HEK293 (cell line): ENCODE measurements around the gene CYREN.

Source experiments
- CTCF ChIA-PET: fragments of 350-600 bp; formaldehyde crosslinking; extraction: SDS; loops from one replicate; lab custom pipeline; 2021; ENCODE audit warnings: antibody characterized with exemption; lab: Yijun Ruan, JAX
- POLR2A ChIA-PET: fragments of 300-600 bp; formaldehyde crosslinking; extraction: SDS; loops from one replicate; lab custom pipeline; 2020; ENCODE audit warnings: antibody characterized with exemption, inconsistent platforms; lab: Yijun Ruan, JAX
- H3K27ac ChIP-seq: fragments of 200-500 bp; sonication (Bioruptor generic); 2 replicates; pipeline ENCODE4 v1.5.1; 2014; ENCODE audit warnings: low read depth, low read length, control low read depth, inconsistent platforms; ENCODE audit errors: extremely low read depth
- H3K36me3 ChIP-seq, 2 experiments: fragments of 200-500 bp in 1 of 2; sonication (Bioruptor generic) in 1 of 2; 1 replicate in 1 of 2; 2 replicates in 1 of 2; pipeline ENCODE4 v1.5.1; 2014 to 2017; ENCODE audit warnings: inconsistent platforms in 2 of 2, low read length in 2 of 2; ENCODE audit not compliant: control insufficient read depth in 2 of 2, insufficient read depth in 1 of 2
- H3K4me1 ChIP-seq: fragments of 200-500 bp; sonication (Bioruptor generic); 2 replicates; pipeline ENCODE4 v1.5.1; 2014; ENCODE audit warnings: mild to moderate bottlenecking, low read length, inconsistent platforms; ENCODE audit not compliant: control insufficient read depth, insufficient read depth
- H3K4me3 ChIP-seq: 2 replicates; pipeline ENCODE4 v1.5.1; 2011; ENCODE audit warnings: low read depth, mild to moderate bottlenecking, control low read depth, low read length, moderate library complexity
- H3K9me3 ChIP-seq: fragments of 200-500 bp; sonication (Bioruptor generic); 2 replicates; pipeline ENCODE4 v1.5.1; 2014; ENCODE audit warnings: low read depth, low read length, inconsistent platforms; ENCODE audit not compliant: control insufficient read depth, insufficient read depth
- HIC1 ChIP-seq: fragments of 450-650 bp; formaldehyde crosslinking; IDR thresholded peaks from 2 replicates; pipeline ENCODE4 v1.5.1; 2016; ENCODE audit warnings: missing biosample characterization, missing genetic modification characterization
- KLF7 ChIP-seq: fragments of 450-650 bp; formaldehyde crosslinking; IDR thresholded peaks from 2 replicates; pipeline ENCODE4 v1.5.1; 2016; ENCODE audit warnings: missing biosample characterization, missing genetic modification characterization, borderline replicate concordance
- PATZ1 ChIP-seq: fragments of 450-650 bp; formaldehyde crosslinking; IDR thresholded peaks from 2 replicates; pipeline ENCODE4 v1.5.1; 2016; ENCODE audit warnings: missing biosample characterization, missing genetic modification characterization
- PRDM2 ChIP-seq: fragments of 450-650 bp; formaldehyde crosslinking; IDR thresholded peaks from 2 replicates; pipeline ENCODE4 v1.5.1; 2016; ENCODE audit warnings: missing biosample characterization, missing genetic modification characterization, borderline replicate concordance
- SP7 ChIP-seq: fragments of 450-650 bp; formaldehyde crosslinking; IDR thresholded peaks from 2 replicates; pipeline ENCODE4 v1.5.1; 2016; ENCODE audit warnings: missing biosample characterization, missing genetic modification characterization
- WT1 ChIP-seq: fragments of 450-650 bp; formaldehyde crosslinking; IDR thresholded peaks from 2 replicates; pipeline ENCODE4 v1.5.1; 2016; ENCODE audit warnings: missing biosample characterization, missing genetic modification characterization
- ZBTB17 ChIP-seq: fragments of 450-650 bp; formaldehyde crosslinking; IDR thresholded peaks from 2 replicates; pipeline ENCODE4 v1.5.1; 2016; ENCODE audit warnings: missing biosample characterization, missing genetic modification characterization
- ZNF16 ChIP-seq: fragments of 450-650 bp; formaldehyde crosslinking; IDR thresholded peaks from 2 replicates; pipeline ENCODE4 v1.5.1; 2016; ENCODE audit warnings: low read depth, missing biosample characterization, missing genetic modification characterization
- ZNF19 ChIP-seq: fragments of 450-650 bp; formaldehyde crosslinking; IDR thresholded peaks from 2 replicates; pipeline ENCODE4; 2016; ENCODE audit warnings: missing biosample characterization, missing genetic modification characterization, low read depth
- ZNF416 ChIP-seq: fragments of 450-650 bp; formaldehyde crosslinking; IDR thresholded peaks from 2 replicates; pipeline ENCODE4 v1.5.1; 2016; ENCODE audit warnings: missing biosample characterization, missing genetic modification characterization
- ZNF48 ChIP-seq: fragments of 450-650 bp; formaldehyde crosslinking; IDR thresholded peaks from 2 replicates; pipeline ENCODE4 v1.5.1; 2016; ENCODE audit warnings: missing biosample characterization, missing genetic modification characterization
- ZNF530 ChIP-seq: fragments of 450-650 bp; formaldehyde crosslinking; IDR thresholded peaks from 2 replicates; pipeline ENCODE4 v1.5.1; 2016; ENCODE audit warnings: low read depth, missing biosample characterization, missing genetic modification characterization
- ZNF654 ChIP-seq: fragments of 450-650 bp; formaldehyde crosslinking; IDR thresholded peaks from 2 replicates; pipeline ENCODE4 v1.5.1; 2016; ENCODE audit warnings: low read depth, missing biosample characterization, missing genetic modification characterization
- ZNF660 ChIP-seq: fragments of 450-650 bp; IDR thresholded peaks from 2 replicates; pipeline ENCODE4 v1.5.1; 2018; ENCODE audit warnings: missing biosample characterization, mild to moderate bottlenecking, missing genetic modification characterization
- ZNF704 ChIP-seq: fragments of 450-650 bp; formaldehyde crosslinking; IDR thresholded peaks from 2 replicates; pipeline ENCODE4 v1.5.1; 2016; ENCODE audit warnings: missing biosample characterization, missing genetic modification characterization

The CYREN gene

GRCh38 chr7:135160858-135161653 is 9.5 kb downstream of the CYREN start:
- Histone ChIP-seq H3K4me3 (no peak overlapping the region), H3K4me1 (no peaks in the 10 kb centered on the region), H3K36me3 (peaks cover 0 to 25% of the 10 kb centered on the region in 2 experiments; a peak in 1 of 3 replicates), H3K27ac (no peak overlapping the region), H3K9me3 (no peaks in the 10 kb centered on the region)
- ChIA-PET POLR2A (interaction anchor here (2.1 kb wide), 1 partner anchor 9 kb away, joined by 8 read pairs; the partner anchor contains the start of gene CYREN), CTCF (interaction anchor here (0.7 to 1.2 kb wide), 3 partner anchors 9 to 553 kb away, joined by 3 to 5 read pairs (median 5); partner anchors contain the start of gene CYREN)
- no peak for TF ChIP-seq ZNF416 (tag by site-specific recombination)
- TF ChIP-seq ZNF654 (tag by site-specific recombination): no peak
- no peak for TF ChIP-seq ZNF530 (tag by site-specific recombination)
- no peak for TF ChIP-seq ZBTB17
- TF ChIP-seq KLF7: no peak
- no peak for TF ChIP-seq ZNF704 (tag by site-specific recombination)
- TF ChIP-seq PATZ1: no peak
- no peak for TF ChIP-seq ZNF16 (tag by site-specific recombination)
- no peak for TF ChIP-seq SP7
- no peak for TF ChIP-seq ZNF19 (tag by site-specific recombination)
- no peak for TF ChIP-seq WT1
- no peak for TF ChIP-seq ZNF48 (tag by site-specific recombination)

GRCh38 chr7:135160098-135160857 is 10.2 kb downstream of the CYREN start:
- Histone ChIP-seq H3K27ac (no peak overlapping the region), H3K36me3 (peaks cover 0 to 17% of the 10 kb centered on the region in 2 experiments; a peak in 1 of 3 replicates), H3K4me3 (no peak overlapping the region), H3K9me3 (no peaks in the 10 kb centered on the region), H3K4me1 (no peaks in the 10 kb centered on the region)
- ChIA-PET CTCF (interaction anchor here (0.6 to 0.7 kb wide), 2 partner anchors 134 to 553 kb away, joined by 3 to 5 read pairs; no protein-coding TSS in a partner anchor), POLR2A (interaction anchor here (2.1 kb wide), 1 partner anchor 10 kb away, joined by 8 read pairs; the partner anchor contains the start of gene CYREN)
- TF ChIP-seq ZNF660 (tag by site-specific recombination): no peak
- no peak for TF ChIP-seq HIC1
- no peak for TF ChIP-seq PRDM2 (tag by site-specific recombination)
